ENCODE measurements around the gene DNAJC10. TPM values are rescaled to one million over a fixed set of nuclear protein-coding genes. Genes with fewer than 3 reads are reported as not detected.

DNAJC10 gene, protein sequence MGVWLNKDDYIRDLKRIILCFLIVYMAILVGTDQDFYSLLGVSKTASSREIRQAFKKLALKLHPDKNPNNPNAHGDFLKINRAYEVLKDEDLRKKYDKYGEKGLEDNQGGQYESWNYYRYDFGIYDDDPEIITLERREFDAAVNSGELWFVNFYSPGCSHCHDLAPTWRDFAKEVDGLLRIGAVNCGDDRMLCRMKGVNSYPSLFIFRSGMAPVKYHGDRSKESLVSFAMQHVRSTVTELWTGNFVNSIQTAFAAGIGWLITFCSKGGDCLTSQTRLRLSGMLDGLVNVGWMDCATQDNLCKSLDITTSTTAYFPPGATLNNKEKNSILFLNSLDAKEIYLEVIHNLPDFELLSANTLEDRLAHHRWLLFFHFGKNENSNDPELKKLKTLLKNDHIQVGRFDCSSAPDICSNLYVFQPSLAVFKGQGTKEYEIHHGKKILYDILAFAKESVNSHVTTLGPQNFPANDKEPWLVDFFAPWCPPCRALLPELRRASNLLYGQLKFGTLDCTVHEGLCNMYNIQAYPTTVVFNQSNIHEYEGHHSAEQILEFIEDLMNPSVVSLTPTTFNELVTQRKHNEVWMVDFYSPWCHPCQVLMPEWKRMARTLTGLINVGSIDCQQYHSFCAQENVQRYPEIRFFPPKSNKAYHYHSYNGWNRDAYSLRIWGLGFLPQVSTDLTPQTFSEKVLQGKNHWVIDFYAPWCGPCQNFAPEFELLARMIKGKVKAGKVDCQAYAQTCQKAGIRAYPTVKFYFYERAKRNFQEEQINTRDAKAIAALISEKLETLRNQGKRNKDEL
- total RNA-seq (2012; rRNA removed) (53.2 and 120 TPM in 2 replicates), polyA plus RNA-seq (2012; rRNA removed) (27.1 and 34.6 TPM in 2 replicates), Bru-seq, nascent RNA (percentile 67 among the genes with signal in this experiment), BruChase-seq, experiment 1, labeled RNA remaining after a 6-hour chase (percentile 62 among the genes with signal in this experiment), BruChase-seq, experiment 2, labeled RNA remaining after a 2-hour chase (percentile 64 among the genes with signal in this experiment)
- polyA plus RNA-seq (2012; cell fraction: cytosol; rRNA removed), result 4.4 and 8.1 TPM in 2 replicates
- 4.2 and 45.5 TPM in 2 replicates for polyA plus RNA-seq (2012; cell fraction: nucleus; rRNA removed; ENCODE audit: low replicate concordance)
- long read RNA-seq, full-length matches to known transcripts, result 117 of 152 reads
- long read RNA-seq, partial matches to known transcripts, result 15 of 152 reads
- long read RNA-seq, other reads (novel, unspliced or antisense), result 20 of 152 reads

- Histone ChIP-seq H4K91ac (ENCODE audit: insufficient read depth, low read depth, low read length) (peak within 1 kb of the TSS; percentile 30), H3K9me1 (ENCODE audit: insufficient read depth, low read length) (no peaks in the 10 kb centered on the region), H3K27ac (ENCODE audit: insufficient read depth, low read length) (peak within 1 kb of the TSS; percentile 34), H4K20me1 (ENCODE audit: insufficient read depth, low read length) (no peaks in the 10 kb centered on the region), H2BK15ac (ENCODE audit: low read depth, low read length) (peak within 1 kb of the TSS; percentile 50; the same call in 1 of the 3 replicates), H3K27me3 (ENCODE audit: control insufficient read depth, insufficient read depth, low read length) (no peaks in the 10 kb centered on the region), H2AK9ac (replicated peaks; ENCODE audit: low read depth, low read length, poor library complexity) (peak within 1 kb of the TSS; percentile 93), H3K9me3 (ENCODE audit: control insufficient read depth, insufficient read depth, low read length) (no peaks in the 10 kb centered on the region), H3K14ac (replicated peaks; ENCODE audit: low read depth, low read length) (peak within 1 kb of the TSS; percentile 77), H2AFZ (replicated peaks; ENCODE audit: low read length, poor library complexity) (peak within 1 kb of the TSS; percentile 99), H2BK120ac (ENCODE audit: low read depth, low read length) (peak within 1 kb of the TSS; percentile 60), H2AK5ac (ENCODE audit: low read depth, low read length) (peak within 1 kb of the TSS; percentile 67; the same call in 1 of the 2 replicates), H3K4me1 (ENCODE audit: control insufficient read depth, insufficient read depth, low read length) (peaks cover 3% of the 10 kb centered on the region; the same call in 1 of the 2 replicates), H2BK5ac (ENCODE audit: low read depth, low read length, poor library complexity, severe bottlenecking) (peak within 1 kb of the TSS; percentile 65), H2BK20ac (ENCODE audit: low read depth, low read length) (no peak within 1 kb of the TSS; the same call in 1 of the 2 replicates), H3K56ac (ENCODE audit: extremely low read depth, insufficient read depth, low read length) (peak within 1 kb of the TSS; percentile 84), H3K79me1 (ENCODE audit: low read depth in 1 of 2, low read length in 2 of 2) (peaks cover 7 to 11% of the 10 kb centered on the region in 2 experiments), H4K8ac (ENCODE audit: low read depth in 2 of 2, low read length in 2 of 2) (peak within 1 kb of the TSS; percentile 66 to 88), H3K9ac (ENCODE audit: low read depth, low read length) (peak within 1 kb of the TSS; percentile 76), H3K4ac (ENCODE audit: low read depth, low read length) (peak within 1 kb of the TSS; percentile 86), H3K23ac (ENCODE audit: low read depth, low read length) (peak within 1 kb of the TSS; percentile 89), H3K4me2 (ENCODE audit: low read depth, low read length) (peak within 1 kb of the TSS; percentile 82), H3K36me3 (ENCODE audit: control insufficient read depth, insufficient read depth, low read length) (no peaks in the 10 kb centered on the region), H3K18ac (ENCODE audit: low read depth, low read length) (peak within 1 kb of the TSS; percentile 25), H4K5ac (ENCODE audit: low read depth, low read length) (peak within 1 kb of the TSS; percentile 61), H3K4me3 (ENCODE audit: insufficient read depth, low read depth, low read length) (peak within 1 kb of the TSS; percentile 95)
- CTCF ChIA-PET, result no interaction called here
- intact Hi-C loops (cut with micrococcal nuclease), result loop anchor here (5.0 kb wide), 1 partner anchor 49 kb away; no protein-coding TSS in a partner anchor
- POLR2A ChIA-PET (ENCODE audit: unreplicated experiment), result interaction anchor here (0.6 to 0.9 kb wide), 4 partner anchors 34 to 276 kb away, joined by 3 to 6 read pairs (median 4); no protein-coding TSS in a partner anchor
- in situ Hi-C loops (cut with MboI; ENCODE audit: low sequenced_read_pairs), result no loop called here
- ATAC-seq (ENCODE audit: low read depth) (peak; percentile 95), DNase-seq (peak; percentile 93)
- dilution Hi-C loops (cut with HindIII; ENCODE audit: low sequenced_read_pairs, unreplicated experiment), result no loop called here
- BruUV-seq (replicated peaks), result no TSS peak
- WGBS, 2 experiments (ENCODE audit: extremely low coverage in 2 of 2, insufficient read length in 1 of 2), result 0% methylated on average over 28 of the region's 69 CpGs; no CpG with 5 or more reads in 1 of the 2 experiments
- TF ChIP-seq BHLHE40 (IDR thresholded peaks at IDR 0.05; ENCODE audit: low read depth, low read length) (peak; percentile 21; the same call in 1 of the 2 replicates), RAD21 (IDR thresholded peaks at IDR 0.05; ENCODE audit: low read length) (no peak), MAFK (IDR thresholded peaks at IDR 0.05; ENCODE audit: low read depth, low read length) (no peak), MXI1 (IDR thresholded peaks at IDR 0.05; ENCODE audit: borderline replicate concordance, low read depth, low read length) (peak; percentile 93; the same call in 1 of the 2 replicates), CHD1 (IDR thresholded peaks at IDR 0.05; ENCODE audit: low read depth, low read length) (no peak), POLR2A (IDR thresholded peaks at IDR 0.05; ENCODE audit: low read depth, low read length) (peak; percentile 88), CTCF (conservative IDR thresholded peaks at IDR 0.05; ENCODE audit: low read depth, low read length) (no peak), MAZ (IDR thresholded peaks at IDR 0.05; ENCODE audit: borderline replicate concordance, low read depth, low read length) (peak; percentile 51; the same call in 1 of the 2 replicates), FOS (IDR thresholded peaks at IDR 0.05; ENCODE audit: low read depth, low read length) (no peak)
- TF ChIP-seq, protein P1, sequence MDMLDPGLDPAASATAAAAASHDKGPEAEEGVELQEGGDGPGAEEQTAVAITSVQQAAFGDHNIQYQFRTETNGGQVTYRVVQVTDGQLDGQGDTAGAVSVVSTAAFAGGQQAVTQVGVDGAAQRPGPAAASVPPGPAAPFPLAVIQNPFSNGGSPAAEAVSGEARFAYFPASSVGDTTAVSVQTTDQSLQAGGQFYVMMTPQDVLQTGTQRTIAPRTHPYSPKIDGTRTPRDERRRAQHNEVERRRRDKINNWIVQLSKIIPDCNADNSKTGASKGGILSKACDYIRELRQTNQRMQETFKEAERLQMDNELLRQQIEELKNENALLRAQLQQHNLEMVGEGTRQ (IDR thresholded peaks at IDR 0.05; ENCODE audit: low read depth, low read length), result no peak
These were observed at the start of gene DNAJC10 for GRCh38 chr2:182715892-182716649. DNAJC10 (plus strand) TSS chr2:182716257; CDS start chr2:182718087, 1,830 bp downstream.
